ENCODE measurements around the gene CMSS1.

The CMSS1 gene

GRCh38 chr3:100157685-100158084 lies 340.0 kb downstream of the CMSS1 start:
- Histone ChIP-seq H2BK120ac (ENCODE audit: insufficient read depth, low read length, poor library complexity) (no peak overlapping the region), H3K14ac (ENCODE audit: low read length) (no peak overlapping the region), H3K36me3 (ENCODE audit: control insufficient read depth in 1 of 2, insufficient read depth in 2 of 2, low read length in 2 of 2) (no peaks in the 10 kb centered on the region), H3K4me2 (ENCODE audit: low read length) (no peak overlapping the region), H3K79me2 (ENCODE audit: control insufficient read depth, insufficient read depth, low read length, poor library complexity) (no peaks in the 10 kb centered on the region), H4K12ac (ENCODE audit: low read depth, low read length) (no peak overlapping the region), H2AK5ac (ENCODE audit: low read length) (no peak overlapping the region), H3K4me1 (ENCODE audit: control insufficient read depth in 1 of 2, insufficient read depth in 2 of 2, low read length in 2 of 2) (no peaks in the 10 kb centered on the region), H3K4me3 (ENCODE audit: low read depth, low read length) (no peak overlapping the region), H3K18ac (ENCODE audit: low read length) (no peak overlapping the region), H4K91ac (ENCODE audit: low read depth, low read length) (no peak overlapping the region), H2BK12ac (ENCODE audit: low read length) (no peak overlapping the region), H3K9ac (ENCODE audit: low read length) (no peak overlapping the region), H3K27me3 (ENCODE audit: insufficient read depth, low read length) (no peaks in the 10 kb centered on the region), H3K4ac (ENCODE audit: low read depth, low read length) (no peak overlapping the region), H3K27ac (ENCODE audit: low read depth, low read length) (no peak overlapping the region), H2AFZ (ENCODE audit: insufficient read depth, low read length, poor library complexity) (no peak overlapping the region), H3K79me1 (ENCODE audit: low read length) (no peaks in the 10 kb centered on the region), H2BK5ac (ENCODE audit: low read depth, low read length, poor library complexity) (no peak overlapping the region), H3K9me3 (ENCODE audit: insufficient read depth, low read depth, low read length) (no peaks in the 10 kb centered on the region), H3K23ac (ENCODE audit: low read length) (no peak overlapping the region), H4K8ac (ENCODE audit: low read depth, low read length) (no peak overlapping the region)
- DNase-seq = no peak
- WGBS (ENCODE audit: extremely low coverage, insufficient coverage, insufficient read length) = no CpG with 5 or more reads among the region's 2 CpGs

- H3K23ac ChIP-seq (ENCODE audit: low read length) = no peak overlapping the region
- H4K91ac ChIP-seq (ENCODE audit: low read depth, low read length) = no peak overlapping the region
- H4K8ac ChIP-seq (ENCODE audit: low read depth, low read length) = no peak overlapping the region
- no peak overlapping the region for H3K4ac ChIP-seq (ENCODE audit: low read depth, low read length)
- no peak overlapping the region for H3K18ac ChIP-seq (ENCODE audit: low read length)
- no peak overlapping the region for H3K27ac ChIP-seq (ENCODE audit: low read depth, low read length)
- no peaks in the 10 kb centered on the region for H3K79me2 ChIP-seq (ENCODE audit: control insufficient read depth, insufficient read depth, low read length, poor library complexity)
- H2BK5ac ChIP-seq (ENCODE audit: low read depth, low read length, poor library complexity) = no peak overlapping the region
- no peak overlapping the region for H2BK12ac ChIP-seq (ENCODE audit: low read length)
- H2AFZ ChIP-seq (ENCODE audit: insufficient read depth, low read length, poor library complexity) = no peak overlapping the region
- H2AK5ac ChIP-seq (ENCODE audit: low read length) = no peak overlapping the region
- no CpG with 5 or more reads among the region's 2 CpGs for WGBS (ENCODE audit: extremely low coverage, insufficient coverage, insufficient read length)
- H3K4me1 ChIP-seq (ENCODE audit: control insufficient read depth in 1 of 2, insufficient read depth in 2 of 2, low read length in 2 of 2) = no peaks in the 10 kb centered on the region
- no peak overlapping the region for H3K14ac ChIP-seq (ENCODE audit: low read length)
- H3K9me3 ChIP-seq (ENCODE audit: insufficient read depth, low read depth, low read length) = no peaks in the 10 kb centered on the region
- no peaks in the 10 kb centered on the region for H3K36me3 ChIP-seq (ENCODE audit: control insufficient read depth in 1 of 2, insufficient read depth in 2 of 2, low read length in 2 of 2)
- H3K4me2 ChIP-seq (ENCODE audit: low read length) = no peak overlapping the region
- no peaks in the 10 kb centered on the region for H3K27me3 ChIP-seq (ENCODE audit: insufficient read depth, low read length)
- H3K79me1 ChIP-seq (ENCODE audit: low read length) = no peaks in the 10 kb centered on the region
- H2BK120ac ChIP-seq (ENCODE audit: insufficient read depth, low read length, poor library complexity) = no peak overlapping the region
- no peak overlapping the region for H3K9ac ChIP-seq (ENCODE audit: low read length)
- no peak overlapping the region for H3K4me3 ChIP-seq (ENCODE audit: low read depth, low read length)
- H4K12ac ChIP-seq (ENCODE audit: low read depth, low read length) = no peak overlapping the region
- no peak for DNase-seq
These were observed 341.3 kb downstream of the CMSS1 start for GRCh38 chr3:100158918-100159330.

GRCh38 chr3:100159331-100160153 lies 341.9 kb downstream of the CMSS1 start:
- DNase-seq = no peak
- no peak overlapping the region for H3K23ac ChIP-seq (ENCODE audit: low read length)
- H3K9ac ChIP-seq (ENCODE audit: low read length) = no peak overlapping the region
- no peaks in the 10 kb centered on the region for H3K4me1 ChIP-seq (ENCODE audit: control insufficient read depth in 1 of 2, insufficient read depth in 2 of 2, low read length in 2 of 2)
- no peak overlapping the region for H3K27ac ChIP-seq (ENCODE audit: low read depth, low read length)
- no peak overlapping the region for H2AK5ac ChIP-seq (ENCODE audit: low read length)
- H3K14ac ChIP-seq (ENCODE audit: low read length) = no peak overlapping the region
- H3K36me3 ChIP-seq (ENCODE audit: control insufficient read depth in 1 of 2, insufficient read depth in 2 of 2, low read length in 2 of 2) = no peaks in the 10 kb centered on the region
- no peaks in the 10 kb centered on the region for H3K79me2 ChIP-seq (ENCODE audit: control insufficient read depth, insufficient read depth, low read length, poor library complexity)
- H3K4me3 ChIP-seq (ENCODE audit: low read depth, low read length) = no peak overlapping the region
- H3K18ac ChIP-seq (ENCODE audit: low read length) = no peak overlapping the region
- H4K12ac ChIP-seq (ENCODE audit: low read depth, low read length) = no peak overlapping the region
- no peaks in the 10 kb centered on the region for H3K27me3 ChIP-seq (ENCODE audit: insufficient read depth, low read length)
- H2BK5ac ChIP-seq (ENCODE audit: low read depth, low read length, poor library complexity) = no peak overlapping the region
- no peak overlapping the region for H4K8ac ChIP-seq (ENCODE audit: low read depth, low read length)
- H2AFZ ChIP-seq (ENCODE audit: insufficient read depth, low read length, poor library complexity) = no peak overlapping the region
- H3K4ac ChIP-seq (ENCODE audit: low read depth, low read length) = no peak overlapping the region
- no peak overlapping the region for H4K91ac ChIP-seq (ENCODE audit: low read depth, low read length)
- no peaks in the 10 kb centered on the region for H3K9me3 ChIP-seq (ENCODE audit: insufficient read depth, low read depth, low read length)
- H3K79me1 ChIP-seq (ENCODE audit: low read length) = no peaks in the 10 kb centered on the region
- H3K4me2 ChIP-seq (ENCODE audit: low read length) = no peak overlapping the region
- H2BK12ac ChIP-seq (ENCODE audit: low read length) = no peak overlapping the region
- H2BK120ac ChIP-seq (ENCODE audit: insufficient read depth, low read length, poor library complexity) = no peak overlapping the region
- no CpG with 5 or more reads among the region's 4 CpGs for WGBS (ENCODE audit: extremely low coverage, insufficient coverage, insufficient read length)

GRCh38 chr3:100160521-100160920 lies 342.9 kb downstream of the CMSS1 start:
- no peaks in the 10 kb centered on the region for H3K4me1 ChIP-seq (ENCODE audit: control insufficient read depth in 1 of 2, insufficient read depth in 2 of 2, low read length in 2 of 2)
- H3K27ac ChIP-seq (ENCODE audit: low read depth, low read length) = no peak overlapping the region
- WGBS (ENCODE audit: extremely low coverage, insufficient coverage, insufficient read length) = no CpG with 5 or more reads among the region's 2 CpGs
- no peaks in the 10 kb centered on the region for H3K79me2 ChIP-seq (ENCODE audit: control insufficient read depth, insufficient read depth, low read length, poor library complexity)
- no peak overlapping the region for H4K12ac ChIP-seq (ENCODE audit: low read depth, low read length)
- H2BK12ac ChIP-seq (ENCODE audit: low read length) = no peak overlapping the region
- no peak overlapping the region for H2AK5ac ChIP-seq (ENCODE audit: low read length)
- no peak overlapping the region for H2AFZ ChIP-seq (ENCODE audit: insufficient read depth, low read length, poor library complexity)
- H4K91ac ChIP-seq (ENCODE audit: low read depth, low read length) = no peak overlapping the region
- no peak overlapping the region for H3K23ac ChIP-seq (ENCODE audit: low read length)
- H3K9ac ChIP-seq (ENCODE audit: low read length) = no peak overlapping the region
- H3K14ac ChIP-seq (ENCODE audit: low read length) = no peak overlapping the region
- no peak overlapping the region for H3K4me2 ChIP-seq (ENCODE audit: low read length)
- no peak overlapping the region for H3K18ac ChIP-seq (ENCODE audit: low read length)
- no peaks in the 10 kb centered on the region for H3K36me3 ChIP-seq (ENCODE audit: control insufficient read depth in 1 of 2, insufficient read depth in 2 of 2, low read length in 2 of 2)
- H3K4ac ChIP-seq (ENCODE audit: low read depth, low read length) = no peak overlapping the region
- H3K79me1 ChIP-seq (ENCODE audit: low read length) = no peaks in the 10 kb centered on the region
- no peak for DNase-seq
- no peaks in the 10 kb centered on the region for H3K9me3 ChIP-seq (ENCODE audit: insufficient read depth, low read depth, low read length)
- H2BK120ac ChIP-seq (ENCODE audit: insufficient read depth, low read length, poor library complexity) = no peak overlapping the region
- no peaks in the 10 kb centered on the region for H3K27me3 ChIP-seq (ENCODE audit: insufficient read depth, low read length)
- H4K8ac ChIP-seq (ENCODE audit: low read depth, low read length) = no peak overlapping the region
- H2BK5ac ChIP-seq (ENCODE audit: low read depth, low read length, poor library complexity) = no peak overlapping the region
- no peak overlapping the region for H3K4me3 ChIP-seq (ENCODE audit: low read depth, low read length)
